Activated naive CD8-positive, alpha-beta T cell treated with anti-CD3 and anti-CD28 coated beads, Interleukin-2, amount 50 U/mL, for 16 hours (primary cell): Measurements from ENCODE around the gene C6orf132.
A peak's percentile ranks its signal among the peaks of the same experiment; 100 is the strongest.

Source experiments
- DNase-seq: peaks from one replicate; pipeline ENCODE4 v3.0.0-alpha.2; 2020; ENCODE audit warnings: low read depth, low spot score

C6orf132 gene

DNA sequence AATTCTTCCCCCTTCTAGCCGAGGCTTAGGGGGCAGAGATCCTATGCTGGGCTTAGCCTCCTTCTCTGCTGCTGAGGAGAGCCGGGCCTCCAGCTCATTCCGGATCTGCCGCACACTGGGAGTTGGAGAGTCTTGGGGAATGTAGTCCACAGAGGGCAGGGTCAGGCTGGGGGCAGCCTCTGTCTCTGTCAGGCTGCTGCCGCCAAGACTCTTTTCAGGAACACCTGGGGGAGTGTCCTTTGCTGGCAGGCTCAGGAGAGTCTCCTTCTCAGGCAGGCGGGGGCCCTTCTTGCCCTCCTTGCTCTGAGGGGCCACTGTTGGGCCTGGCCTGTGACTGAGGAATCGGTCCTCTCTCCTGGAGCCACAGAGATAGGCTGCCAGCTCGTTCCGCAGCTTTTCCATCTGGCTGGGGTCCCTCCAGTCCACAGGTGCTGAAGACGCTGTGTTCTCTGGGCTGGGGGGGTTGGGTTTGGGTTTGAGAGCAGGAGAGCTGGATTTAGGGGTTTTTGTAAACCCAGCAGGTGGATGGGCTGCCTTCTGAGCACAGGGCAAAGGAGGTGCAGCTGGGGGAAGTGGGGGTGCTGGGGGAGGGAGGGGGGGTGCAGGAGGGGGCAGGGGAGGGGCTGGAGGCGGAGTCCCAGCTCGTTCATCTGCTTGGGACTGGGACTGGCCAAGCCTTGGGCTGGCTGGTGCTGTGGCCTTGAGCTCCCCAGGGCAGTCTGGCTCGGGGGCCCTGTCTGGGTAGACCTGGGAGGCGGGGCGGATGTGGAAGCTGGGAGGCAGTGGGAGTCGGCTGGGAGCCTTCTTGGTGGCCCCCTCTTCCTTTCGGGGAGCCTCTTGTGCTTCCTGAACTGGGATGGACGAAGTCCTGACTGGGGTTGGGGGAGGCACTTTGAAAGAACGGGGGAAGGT lies 36.1 kb downstream of the C6orf132 start:
- no peak for DNase-seq

DNA sequence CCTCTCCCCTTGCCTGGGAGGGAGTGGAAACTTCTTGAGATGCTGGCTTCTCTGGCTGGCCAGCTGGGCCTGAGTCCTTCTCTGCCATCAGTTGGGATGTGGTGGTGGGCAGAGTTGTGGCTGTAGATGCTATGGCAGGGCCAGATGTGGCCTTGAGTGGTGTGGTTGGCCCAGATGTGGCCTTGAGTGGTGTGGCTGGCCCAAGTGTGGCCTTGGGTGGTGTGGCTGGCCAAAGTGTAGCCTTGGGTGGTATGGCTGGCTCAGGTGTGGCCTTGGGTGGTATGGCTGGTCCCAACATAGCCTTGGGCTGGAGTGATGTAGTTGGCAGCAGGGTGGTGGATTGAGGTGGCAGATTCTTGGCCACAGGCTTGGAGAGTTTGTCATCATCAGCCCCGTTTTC lies 36.7 kb downstream of the C6orf132 start:
- no peak for DNase-seq

DNA sequence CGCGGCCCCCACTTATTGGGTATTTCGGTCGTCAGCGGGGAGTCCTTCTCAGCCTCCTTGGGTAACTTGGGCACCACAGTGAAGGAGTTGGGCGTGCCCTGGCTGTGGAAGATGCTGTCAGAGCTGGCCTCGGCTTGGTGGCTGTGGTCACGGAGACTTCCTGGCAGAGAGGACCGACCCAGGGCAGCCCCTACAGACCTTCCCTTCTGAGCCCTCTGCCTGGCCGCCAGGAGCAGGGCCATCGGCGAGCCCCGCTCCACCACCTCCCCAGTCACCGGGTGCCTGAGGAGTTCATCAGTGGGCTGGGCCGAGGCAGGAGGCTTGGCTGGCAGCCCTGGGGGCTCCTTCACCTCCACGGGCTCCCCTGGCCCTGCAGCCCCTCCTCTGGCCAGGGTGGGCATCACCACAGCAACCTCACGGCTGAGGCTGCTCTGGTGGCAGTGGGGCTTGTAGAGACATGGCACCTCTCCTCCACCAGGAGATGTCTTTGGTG lies 37.2 kb downstream of the C6orf132 start:
- no peak for DNase-seq

- no peak for DNase-seq
These were observed 37.7 kb downstream of the C6orf132 start for GRCh38 chr6:42104804-42105125.

DNA sequence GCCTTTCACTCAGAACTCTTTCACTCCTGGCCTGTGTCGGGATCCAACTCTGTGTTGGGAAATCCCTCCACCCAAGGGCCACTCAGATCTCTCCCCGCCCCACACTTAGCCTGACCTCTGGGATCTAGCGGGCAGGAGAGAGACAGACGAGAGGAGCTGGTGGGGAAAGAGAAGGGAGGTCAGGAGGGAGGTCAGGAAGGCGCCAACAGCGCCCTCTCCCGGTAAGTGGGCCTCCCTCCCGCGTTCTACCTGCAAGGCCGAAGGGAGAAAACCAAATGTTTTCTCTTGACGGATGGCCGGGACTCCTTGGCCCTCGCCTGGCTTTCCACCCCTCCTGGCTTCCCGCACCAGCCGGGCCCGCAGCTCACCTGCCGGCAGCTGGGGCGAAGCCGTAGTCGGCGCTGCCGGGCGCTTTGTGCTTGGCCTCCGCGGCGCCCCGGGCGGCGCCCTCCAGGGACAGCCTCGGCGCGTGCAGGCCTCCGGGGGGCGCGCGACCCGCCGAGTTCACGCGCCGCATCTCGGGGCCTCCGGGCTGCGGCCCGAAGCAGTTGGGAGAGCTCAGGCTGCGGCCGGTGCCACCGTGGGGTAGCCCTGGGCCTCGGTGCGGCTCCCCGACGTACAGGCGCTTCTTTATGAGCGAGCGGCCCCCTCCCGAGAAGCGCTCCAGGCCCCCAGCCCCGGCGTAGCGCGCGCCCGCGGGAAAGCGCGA lies 38.2 kb downstream of the C6orf132 start:
- DNase-seq, result peak; percentile 43

DNA sequence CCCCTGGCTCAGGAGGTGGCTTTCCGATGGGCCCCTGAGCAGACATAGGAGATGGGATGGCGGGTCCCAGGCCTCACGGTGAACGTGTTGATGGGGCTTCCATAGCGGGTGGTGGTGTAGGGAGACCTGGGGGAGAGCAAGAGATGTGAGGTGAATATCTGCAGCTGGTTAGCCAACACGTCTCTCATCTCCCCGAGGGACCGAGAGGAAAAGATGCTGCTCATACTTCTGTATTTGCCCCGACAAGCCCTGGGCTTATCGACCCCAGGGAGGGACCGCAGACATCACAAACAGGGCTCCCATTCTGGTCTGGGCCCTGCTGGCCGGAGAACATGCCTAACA lies 38.7 kb downstream of the C6orf132 start:
- no peak for DNase-seq

- DNase-seq, result no peak
These were observed 39.2 kb downstream of the C6orf132 start for GRCh38 chr6:42103216-42103615.

DNA sequence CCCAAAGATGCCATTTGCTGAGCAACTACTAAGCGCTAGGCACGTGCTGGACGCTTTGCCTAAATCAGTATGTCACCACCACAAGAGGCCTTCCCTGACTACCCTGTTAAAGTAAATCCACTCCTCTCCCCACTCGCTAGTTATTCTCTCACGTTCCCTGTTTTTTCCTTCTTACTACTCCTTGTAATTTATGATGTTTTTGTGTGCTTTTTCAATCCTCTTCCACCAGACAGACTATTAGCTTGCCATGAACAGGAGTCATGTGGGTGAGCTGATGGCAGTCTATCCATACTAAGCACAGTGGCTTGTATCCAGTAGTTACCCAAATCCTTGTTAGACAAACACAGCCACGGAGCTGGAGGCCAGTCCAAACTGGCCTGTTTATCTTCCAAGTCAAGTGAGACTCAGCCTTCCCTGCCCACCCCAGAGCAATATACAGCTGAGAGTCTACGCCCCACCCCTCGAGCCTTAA lies 41.2 kb downstream of the C6orf132 start:
- DNase-seq, result no peak

DNA sequence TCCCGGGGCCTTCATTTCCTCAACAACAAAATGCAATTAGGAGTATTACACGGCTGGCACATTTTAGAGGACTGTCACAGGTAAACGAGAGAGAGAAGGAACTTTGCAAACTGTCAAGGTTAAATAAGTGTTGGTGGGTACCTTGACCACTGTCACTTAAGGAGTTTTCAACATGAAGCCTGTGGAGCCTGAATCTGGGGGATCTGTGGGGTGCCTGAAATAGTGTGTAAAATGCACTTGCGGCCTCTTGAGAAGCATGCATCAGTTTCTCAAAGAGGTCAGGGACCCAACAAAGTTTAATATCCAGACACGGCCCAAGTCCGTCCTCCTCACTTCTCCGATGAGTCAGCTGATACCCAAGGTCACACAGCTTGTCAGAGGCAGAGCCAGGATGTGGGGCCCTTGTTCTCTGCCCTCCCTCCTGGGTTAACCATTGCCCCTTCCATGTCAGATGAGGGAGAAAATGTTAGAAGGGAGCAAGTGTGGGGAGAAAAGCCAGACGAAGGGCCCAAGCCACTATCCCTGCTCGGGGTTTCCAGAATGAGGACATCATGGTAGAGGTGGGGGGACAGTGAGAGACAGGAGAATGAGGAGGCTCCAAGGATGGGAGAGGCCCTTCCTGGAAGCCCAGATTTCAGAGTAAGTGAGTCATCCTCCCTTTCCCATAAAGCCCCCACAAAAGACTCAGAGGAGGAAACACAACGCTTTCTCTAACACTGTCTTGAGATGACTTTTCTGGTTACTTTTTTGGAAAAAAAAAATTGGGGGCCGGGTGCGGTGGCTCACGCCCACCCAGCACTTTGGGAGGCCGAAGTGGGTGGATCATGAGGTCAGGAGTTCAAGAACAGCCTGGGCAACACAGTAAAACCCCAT lies 42.2 kb downstream of the C6orf132 start:
- DNase-seq, result no peak

DNA sequence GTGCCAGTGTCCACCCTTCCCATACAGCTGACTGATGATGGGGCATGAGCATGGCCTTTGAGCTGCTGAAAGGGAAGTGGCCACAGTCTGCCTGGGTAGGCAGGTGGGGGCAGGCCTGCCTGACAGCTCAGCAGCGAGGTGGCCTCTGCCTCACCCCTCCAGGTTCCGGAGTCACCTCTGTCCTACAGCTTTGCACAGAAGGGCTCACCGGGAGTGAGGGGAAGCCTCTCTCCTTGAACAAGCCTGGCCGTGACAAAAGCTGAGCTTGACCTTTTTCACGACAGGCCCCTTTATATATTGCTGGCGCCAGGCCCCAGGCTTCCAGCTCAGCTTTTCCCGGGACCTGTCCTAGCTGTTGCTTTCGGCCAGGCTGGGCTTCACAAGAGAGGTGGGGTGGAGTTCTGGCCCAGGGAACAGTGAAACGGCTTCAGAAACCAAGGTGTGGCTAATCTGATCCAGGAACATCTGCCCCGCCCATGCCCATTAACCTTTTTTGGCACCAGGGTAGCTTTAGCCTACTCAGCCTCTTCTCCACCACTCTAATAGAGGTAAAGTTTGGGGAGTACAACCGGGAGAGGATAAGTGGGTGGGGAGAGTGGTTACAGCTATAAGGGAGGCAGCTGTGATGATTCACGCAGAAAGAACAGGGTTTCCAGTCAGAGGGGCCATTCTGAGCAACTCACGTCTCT lies 42.9 kb downstream of the C6orf132 start:
- DNase-seq, result no peak

DNA sequence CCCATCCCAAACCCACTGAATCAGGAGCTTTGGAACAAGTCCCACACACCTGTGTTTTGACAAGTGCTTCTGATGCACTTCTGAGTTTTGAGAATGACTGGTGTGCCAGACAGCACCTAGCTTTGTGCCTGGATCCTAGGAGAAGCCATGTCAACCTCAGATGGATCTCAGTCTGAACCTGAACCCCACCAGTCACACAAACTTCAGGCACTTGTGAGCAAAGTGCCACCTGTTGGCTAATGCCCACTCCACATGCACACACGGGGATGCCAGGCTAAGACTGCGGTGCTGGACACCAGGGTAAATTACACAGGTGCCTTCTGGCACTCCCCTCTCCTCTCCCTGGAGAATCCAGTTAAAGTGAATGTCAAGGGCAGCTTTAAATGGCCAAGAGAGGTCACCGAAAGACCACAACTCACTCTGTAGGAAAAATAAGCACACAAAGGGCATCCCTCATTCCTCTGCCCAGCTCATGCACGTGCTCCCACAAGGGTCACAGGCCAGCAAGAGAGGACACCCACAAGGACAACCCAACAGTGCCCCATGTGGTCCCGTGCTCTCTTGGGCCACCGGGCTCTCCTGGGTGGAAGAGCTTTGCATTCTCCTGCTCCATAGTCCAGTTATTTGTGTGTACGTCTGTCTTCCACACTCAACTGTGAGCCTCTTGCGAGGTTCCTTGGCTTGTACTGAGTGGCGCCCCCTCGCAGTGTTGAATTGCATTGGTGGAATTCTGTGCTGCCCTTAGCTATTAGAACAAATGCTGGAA lies 46.5 kb downstream of the C6orf132 start:
- no peak for DNase-seq

GRCh38 chr6:42095094-42095493 lies 47.3 kb downstream of the C6orf132 start:
- DNase-seq, result no peak

GRCh38 chr6:42093582-42094329 lies 48.7 kb downstream of the C6orf132 start:
- no peak for DNase-seq

GRCh38 chr6:42091718-42092023 lies 50.7 kb downstream of the C6orf132 start:
- no peak for DNase-seq

GRCh38 chr6:42090819-42091717 lies 51.4 kb downstream of the C6orf132 start:
- DNase-seq, result no peak

- DNase-seq, result no peak
These were observed 54.3 kb downstream of the C6orf132 start for GRCh38 chr6:42088101-42088591.

DNA sequence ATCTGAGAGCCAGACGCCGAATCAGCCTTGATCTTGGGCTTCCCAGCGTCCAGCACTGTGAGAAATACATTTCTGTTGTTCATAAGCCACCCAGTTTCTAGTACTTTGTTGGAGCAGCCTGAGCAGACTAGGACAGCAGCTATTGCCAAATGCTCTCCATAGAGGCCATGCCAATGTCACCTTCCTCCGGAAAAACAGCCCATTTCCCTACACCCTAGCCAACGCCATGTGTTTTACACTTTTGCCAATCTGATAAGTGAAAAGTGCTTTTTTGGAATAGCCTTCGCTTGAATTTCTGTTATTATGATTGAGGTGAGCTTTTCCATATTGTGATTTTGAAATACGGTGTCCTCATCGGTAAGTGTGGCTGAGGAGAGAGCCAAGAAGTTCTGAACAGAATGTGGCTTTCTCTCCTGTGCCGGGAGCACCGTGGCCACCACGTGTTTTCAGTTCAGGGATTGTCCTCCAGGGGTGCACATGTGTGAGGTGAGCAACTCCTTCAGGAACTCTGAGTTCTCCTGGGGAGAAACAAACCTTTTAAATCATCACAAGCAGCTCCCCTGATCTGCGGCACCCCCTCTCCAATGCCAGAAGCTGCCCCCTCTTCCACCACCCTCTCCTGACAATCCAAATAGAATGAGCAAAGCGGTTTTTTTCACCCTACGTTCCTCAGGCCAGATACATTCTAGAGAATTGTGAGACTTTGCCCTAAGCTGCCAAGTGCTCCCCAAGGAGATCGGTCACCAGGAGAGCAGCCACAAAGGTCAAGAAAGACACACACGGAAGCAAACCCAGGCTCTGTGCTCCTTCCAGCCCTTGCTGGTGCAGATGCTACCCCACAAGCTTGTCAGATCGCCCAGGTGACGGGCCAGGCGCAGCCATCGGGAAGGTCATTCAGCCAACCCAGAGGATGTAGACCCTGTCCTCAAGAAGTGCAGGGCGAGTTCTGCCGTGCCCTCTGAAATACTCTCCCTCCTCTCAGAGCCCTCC lies 56.1 kb downstream of the C6orf132 start:
- no peak for DNase-seq

DNA sequence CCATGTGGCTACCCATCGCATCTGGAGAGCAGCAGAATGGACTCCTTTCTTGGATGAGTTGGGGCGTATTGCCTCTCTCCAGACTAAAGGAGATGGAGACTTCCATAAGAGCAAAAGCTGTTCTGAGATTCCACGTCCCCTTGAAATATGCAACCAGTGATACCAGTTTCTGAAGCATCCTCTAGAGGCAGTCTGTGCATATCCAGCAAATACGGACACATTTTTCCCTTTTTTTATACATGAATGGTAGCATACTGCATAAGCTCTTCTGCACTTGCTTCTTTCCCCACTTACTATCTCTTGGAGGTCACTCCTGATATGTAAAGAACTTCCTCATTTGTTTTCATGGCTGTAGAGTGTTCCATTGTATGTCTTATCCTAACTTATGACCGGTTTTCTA lies 57.5 kb downstream of the C6orf132 start:
- DNase-seq, result no peak
